Spleen (tissue), 11 donors: ENCODE measurements around the gene TAF10. TPM values are rescaled to one million over a fixed set of nuclear protein-coding genes. Genes with fewer than 3 reads are reported as not detected.
A peak's percentile ranks its signal among the peaks of the same experiment; 100 is the strongest.

Experiments
- DNase-seq: peaks from one replicate; pipeline ENCODE4 v3.0.0-alpha.2; 2020
- H3K27ac ChIP-seq, 8 donors: fragments of 200-600 bp; sonication (generic) in 7 of 8; 1 replicate in 4 of 8; 2 replicates in 4 of 8; pipeline versions ENCODE4 v1.5.0 to v1.8.0; 2016 to 2021; ENCODE audit warnings: inconsistent platforms in 4 of 8, mild to moderate bottlenecking in 4 of 8, moderate library complexity in 1 of 8
- H3K27me3 ChIP-seq, 7 donors: fragments of 200-600 bp; sonication (generic) in 6 of 7; replicated peaks in 1 of 7; 1 replicate in 4 of 7; 2 replicates in 3 of 7; pipeline versions ENCODE4 v1.5.0 to v1.8.0; 2016 to 2021; ENCODE audit warnings: inconsistent platforms in 3 of 7, mild to moderate bottlenecking in 1 of 7
- H3K36me3 ChIP-seq, 6 donors: fragments of 200-600 bp; sonication (generic) in 5 of 6; 1 replicate in 4 of 6; 2 replicates in 2 of 6; pipeline versions ENCODE4 v1.5.0 to v1.8.0; 2016 to 2021; ENCODE audit warnings: inconsistent platforms in 2 of 6
- H3K4me1 ChIP-seq, 6 donors: fragments of 200-600 bp; sonication (generic) in 5 of 6; 1 replicate in 3 of 6; 2 replicates in 3 of 6; pipeline versions ENCODE4 v1.5.0 to v1.8.0; 2016 to 2021; ENCODE audit warnings: inconsistent platforms in 3 of 6
- H3K4me3 ChIP-seq, 8 donors: fragments of 200-600 bp; sonication (generic) in 7 of 8; 1 replicate in 4 of 8; 2 replicates in 4 of 8; pipeline versions ENCODE4 v1.5.0 to v1.8.0; 2016 to 2021; ENCODE audit warnings: inconsistent platforms in 4 of 8, mild to moderate bottlenecking in 4 of 8, moderate library complexity in 2 of 8
- H3K9me3 ChIP-seq, 8 donors: fragments of 200-600 bp; sonication (generic) in 7 of 8; 1 replicate in 4 of 8; 2 replicates in 4 of 8; pipeline versions ENCODE4 v1.5.0 to v1.8.0; 2016 to 2021; ENCODE audit warnings: inconsistent platforms in 4 of 8
- CTCF ChIP-seq, 11 experiments: fragments of 200-600 bp in 7 of 11; fragments of 450-650 bp in 4 of 11; sonication (generic) in 4 of 11; IDR thresholded peaks in 8 of 11; conservative IDR thresholded peaks in 3 of 11; 1 replicate in 7 of 11; 2 replicates in 4 of 11; pipeline versions ENCODE4 v1.4.0 to v1.8.0; 2016 to 2021; ENCODE audit warnings: antibody characterized with exemption in 11 of 11, inconsistent platforms in 4 of 11, mild to moderate bottlenecking in 1 of 11
- POLR2A ChIP-seq, 3 donors: fragments of 450-650 bp; IDR thresholded peaks; one replicate each; pipeline ENCODE4 v1.5.1; 2017; ENCODE audit warnings: antibody characterized with exemption in 3 of 3, mild to moderate bottlenecking in 1 of 3
- POLR2AphosphoS5 ChIP-seq, 3 donors: sonication (generic); formaldehyde crosslinking; IDR thresholded peaks; one replicate each; pipeline ENCODE4 v1.5.1; 2017; ENCODE audit warnings: antibody characterized with exemption in 3 of 3
- WGBS, 5 donors: extraction: QIAGEN DNeasy Blood & Tissue Kit in 3 of 5; methylation state at CpG; one replicate each; pipeline versions ENCODE4 v1.1.5 to v1.1.7; 2013 to 2018; 5-methylcytosine and 5-hydroxymethylcytosine counted together
- intact Hi-C: fragments of 100-400 bp; cut with DNase I; formaldehyde crosslinking; loops from one replicate; pipeline ENCODE4 v1.15.0; 2023; ENCODE audit warnings: low total_unique reads
- polyA plus RNA-seq, 3 donors: library from polyadenylated mRNA; stranded (reverse); fragments of 200-250 nt; gene quantifications; one replicate each; pipeline ENCODE4 v1.2.1, GENCODE V29; 2013
- total RNA-seq, 7 donors: library from RNA; depleted of rRNA in 3 of 7; stranded (reverse); fragments of >200 nt in 3 of 7; fragmentation: NEBNext Ultra II Directional in 4 of 7; extraction: Animal tissue kit (Norgen Biotek cat#: 25700) in 4 of 7; gene quantifications; one replicate each; pipeline versions ENCODE4 v1.1.0 to v1.2.1, GENCODE V29; 2016 to 2021
- donor health status: healthy with polysubstance abuse.
- donor health status: DM: no; HTN: no; CAD: no; lungs with moderate emphysema.
- donor health status: DM: no; HTN: no; CAD: no.
- donor health status: Bipolar disorder and iron deficiency.
- donor health status: healthy.
- donor health status: DM: no; HTN: no; CAD: no.
- donor health status: DM: yes; HTN: yes; CAD: no.

The TAF10 gene
- total and polyA plus RNA-seq, 10 donors, result 103 to 159 (median 144) TPM

GRCh38 chr11:6650980-6651379 lies 39.0 kb upstream of the TAF10 start:
- no peak overlapping the region for H3K4me3 ChIP-seq
- H3K36me3 ChIP-seq, result no peaks in the 10 kb centered on the region
- 71 to 86% (median 81%) methylated on average over 6 of the region's 6 CpGs for WGBS, 5 donors
- H3K27me3 ChIP-seq, result peaks cover 0 to 13% (median 0%) of the 10 kb centered on the region in 7 donors
- TF ChIP-seq POLR2A (IDR thresholded peaks at IDR 0.05), result no peak
- TF ChIP-seq CTCF (IDR thresholded peaks at IDR 0.05 in 8 of 11, conservative IDR thresholded peaks at IDR 0.05 in 3 of 11), result no peak
- TF ChIP-seq POLR2AphosphoS5 (IDR thresholded peaks at IDR 0.05), result no peak
- H3K27ac ChIP-seq, result no peak overlapping the region
- H3K9me3 ChIP-seq, result no peaks in the 10 kb centered on the region
- no peak for DNase-seq
- intact Hi-C loops, result no loop called here
- peaks cover 33 to 93% (median 61%) of the 10 kb centered on the region in 6 donors for H3K4me1 ChIP-seq

- no peaks in the 10 kb centered on the region for H3K9me3 ChIP-seq
Measured at GRCh38 chr11:6650104-6650503, 38.1 kb upstream of the TAF10 start.

GRCh38 chr11:6648501-6648900 lies 36.5 kb upstream of the TAF10 start:
- H3K4me3 ChIP-seq, result no peak overlapping the region
- no peak for DNase-seq
- intact Hi-C loops, result no loop called here
- no peak for TF ChIP-seq POLR2AphosphoS5 (IDR thresholded peaks at IDR 0.05)
- no peak for TF ChIP-seq CTCF (IDR thresholded peaks at IDR 0.05 in 8 of 11, conservative IDR thresholded peaks at IDR 0.05 in 3 of 11)
- no peak for TF ChIP-seq POLR2A (IDR thresholded peaks at IDR 0.05)
- peaks cover 40 to 92% (median 57%) of the 10 kb centered on the region in 6 donors for H3K4me1 ChIP-seq
- no peaks in the 10 kb centered on the region for H3K9me3 ChIP-seq
- WGBS, 5 donors, result 47 to 79% (median 56%) methylated on average over 1 of the region's 1 CpG
- H3K27ac ChIP-seq, result peak overlapping the region; percentile 22 to 89 (median 76)
- H3K27me3 ChIP-seq, result no peaks in the 10 kb centered on the region
- H3K36me3 ChIP-seq, result no peaks in the 10 kb centered on the region

More at GRCh38 chr11:6650104-6650503, 38.1 kb upstream of the TAF10 start:
- Histone ChIP-seq H3K4me1 (peaks cover 42 to 98% (median 67%) of the 10 kb centered on the region in 6 donors), H3K27me3 (peaks cover 0 to 9% (median 0%) of the 10 kb centered on the region in 7 donors), H3K36me3 (no peaks in the 10 kb centered on the region), H3K27ac (no peak overlapping the region), H3K4me3 (no peak overlapping the region)
- TF ChIP-seq POLR2A (IDR thresholded peaks at IDR 0.05) (no peak), CTCF (IDR thresholded peaks at IDR 0.05 in 8 of 11, conservative IDR thresholded peaks at IDR 0.05 in 3 of 11) (no peak)
- intact Hi-C loops, result no loop called here
- DNase-seq, result no peak

- 90 to 99% (median 93%) methylated on average over 2 of the region's 2 CpGs for WGBS, 5 donors
- H3K36me3 ChIP-seq, result no peaks in the 10 kb centered on the region
- no peaks in the 10 kb centered on the region for H3K27me3 ChIP-seq
- TF ChIP-seq POLR2AphosphoS5 (IDR thresholded peaks at IDR 0.05) (no peak), CTCF (IDR thresholded peaks at IDR 0.05 in 8 of 11, conservative IDR thresholded peaks at IDR 0.05 in 3 of 11) (no peak), POLR2A (IDR thresholded peaks at IDR 0.05) (no peak)
- no peak overlapping the region for H3K4me3 ChIP-seq
- H3K27ac ChIP-seq, result peak overlapping the region; percentile 22 to 89 (median 76)
- intact Hi-C loops, result no loop called here
- H3K9me3 ChIP-seq, result no peaks in the 10 kb centered on the region
- DNase-seq, result no peak
- peaks cover 40 to 91% (median 53%) of the 10 kb centered on the region in 6 donors for H3K4me1 ChIP-seq
Measured at GRCh38 chr11:6647836-6648235, 35.8 kb upstream of the TAF10 start.
